Mesenchymal stem cell (in vitro differentiated cells and primary cell): ENCODE results near the gene FGFBP1.
A peak's percentile ranks its signal among the peaks of the same experiment; 100 is the strongest.

Experiments used
- DNase-seq: peaks from one replicate; pipeline ENCODE4 v3.0.0-alpha.2; 2013
- H2AFZ ChIP-seq: one replicate; pipeline ENCODE4 v1.6.1; 2013; ENCODE audit warnings: low read depth, mild to moderate bottlenecking, control low read depth, inconsistent platforms, low read length, moderate library complexity
- H2AK5ac ChIP-seq: 2 replicates; pipeline ENCODE4 v1.6.1; 2013; ENCODE audit warnings: low read length, moderate library complexity, mild to moderate bottlenecking, inconsistent platforms; ENCODE audit not compliant: severe bottlenecking
- H2BK120ac ChIP-seq: one replicate; pipeline ENCODE4 v1.6.1; 2013; ENCODE audit warnings: low read depth, mild to moderate bottlenecking, inconsistent platforms, low read length, moderate library complexity
- H2BK12ac ChIP-seq, 2 experiments: one replicate each; pipeline ENCODE4 v1.6.1; 2013; ENCODE audit warnings: inconsistent platforms in 2 of 2, low read length in 2 of 2, mild to moderate bottlenecking in 2 of 2, moderate library complexity in 2 of 2, control low read depth in 1 of 2
- H2BK15ac ChIP-seq: one replicate; pipeline ENCODE4 v1.6.1; 2013; ENCODE audit warnings: mild to moderate bottlenecking, low read depth, inconsistent platforms; ENCODE audit not compliant: poor library complexity, severe bottlenecking
- H2BK5ac ChIP-seq: 2 replicates; pipeline ENCODE4 v1.6.1; 2013; ENCODE audit warnings: low read depth, mild to moderate bottlenecking, low read length, control low read depth, inconsistent platforms; ENCODE audit not compliant: poor library complexity, severe bottlenecking
- H3K14ac ChIP-seq, 2 experiments: one replicate each; pipeline ENCODE4 v1.6.1; 2013; ENCODE audit warnings: inconsistent platforms in 2 of 2, low read length in 2 of 2, control low read depth in 1 of 2, mild to moderate bottlenecking in 1 of 2, moderate library complexity in 1 of 2
- H3K18ac ChIP-seq, 2 experiments: one replicate each; pipeline ENCODE4 v1.6.1; 2013; ENCODE audit warnings: inconsistent platforms in 2 of 2, low read length in 2 of 2, control low read depth in 1 of 2, low read depth in 1 of 2, mild to moderate bottlenecking in 1 of 2
- H3K23ac ChIP-seq, 2 experiments: one replicate each; pipeline ENCODE4 v1.6.1; 2013; ENCODE audit warnings: inconsistent platforms in 2 of 2, low read length in 2 of 2, mild to moderate bottlenecking in 2 of 2, moderate library complexity in 2 of 2, control low read depth in 1 of 2
- H3K27ac ChIP-seq: 2 replicates; pipeline ENCODE4 v1.5.1; 2013; ENCODE audit warnings: mild to moderate bottlenecking, moderate library complexity, low read length, control low read depth, inconsistent platforms; ENCODE audit not compliant: poor library complexity, severe bottlenecking
- H3K27me3 ChIP-seq, 2 experiments: 2 replicates each; pipeline versions ENCODE4 v1.6.1 to v1.7.0; 2013; ENCODE audit warnings: low read length in 2 of 2, mild to moderate bottlenecking in 2 of 2, moderate library complexity in 2 of 2, control low read depth in 1 of 2, inconsistent platforms in 1 of 2; ENCODE audit not compliant: control insufficient read depth in 1 of 2, insufficient read depth in 1 of 2
- H3K36me3 ChIP-seq, 2 experiments: 2 replicates each; pipeline versions ENCODE4 v1.6.1 to v1.7.0; 2013; ENCODE audit warnings: low read length in 2 of 2, control low read depth in 1 of 2, inconsistent platforms in 1 of 2, low read depth in 1 of 2, mild to moderate bottlenecking in 1 of 2; ENCODE audit not compliant: insufficient read depth in 2 of 2, control insufficient read depth in 1 of 2
- H3K4ac ChIP-seq, 2 experiments: one replicate each; pipeline ENCODE4 v1.6.1; 2013; ENCODE audit warnings: inconsistent platforms in 2 of 2, low read length in 2 of 2, mild to moderate bottlenecking in 2 of 2, moderate library complexity in 2 of 2, control low read depth in 1 of 2, low read depth in 1 of 2
- H3K4me1 ChIP-seq: 2 replicates; pipeline ENCODE4 v1.6.1; 2013; ENCODE audit warnings: low read depth, low read length, control low read depth; ENCODE audit not compliant: control insufficient read depth, insufficient read depth
- H3K4me2 ChIP-seq: 2 replicates; pipeline ENCODE4 v1.6.1; 2013; ENCODE audit warnings: low read length, mild to moderate bottlenecking, inconsistent platforms; ENCODE audit not compliant: poor library complexity, severe bottlenecking
- H3K4me3 ChIP-seq, 2 experiments: 2 replicates each; pipeline versions ENCODE4 v1.5.1 to v1.7.0; 2013; ENCODE audit warnings: low read length in 2 of 2, mild to moderate bottlenecking in 2 of 2, control low read depth in 1 of 2, low read depth in 1 of 2; ENCODE audit not compliant: insufficient read depth in 1 of 2
- H3K79me1 ChIP-seq: replicated peaks from 2 replicates; pipeline ENCODE4 v1.6.1; 2013; ENCODE audit warnings: mild to moderate bottlenecking, control low read depth, low read length, inconsistent platforms; ENCODE audit not compliant: poor library complexity, severe bottlenecking
- H3K9ac ChIP-seq: 2 replicates; pipeline ENCODE4 v1.7.0; 2013; ENCODE audit warnings: mild to moderate bottlenecking, low read length, moderate library complexity
- H3K9me3 ChIP-seq: 2 replicates; pipeline ENCODE4 v1.7.0; 2013; ENCODE audit warnings: mild to moderate bottlenecking, low read length; ENCODE audit not compliant: control insufficient read depth
- H4K8ac ChIP-seq: one replicate; pipeline ENCODE4 v1.6.1; 2013; ENCODE audit warnings: inconsistent platforms, mild to moderate bottlenecking, low read length, moderate library complexity
- H4K91ac ChIP-seq: one replicate; pipeline ENCODE4 v1.6.1; 2013; ENCODE audit warnings: mild to moderate bottlenecking, low read length, inconsistent platforms
- WGBS: methylation state at CpG from one replicate; pipeline ENCODE4 v1.1.7; 2013; ENCODE audit warnings: mixed read lengths; 5-methylcytosine and 5-hydroxymethylcytosine counted together

The FGFBP1 gene

DNA sequence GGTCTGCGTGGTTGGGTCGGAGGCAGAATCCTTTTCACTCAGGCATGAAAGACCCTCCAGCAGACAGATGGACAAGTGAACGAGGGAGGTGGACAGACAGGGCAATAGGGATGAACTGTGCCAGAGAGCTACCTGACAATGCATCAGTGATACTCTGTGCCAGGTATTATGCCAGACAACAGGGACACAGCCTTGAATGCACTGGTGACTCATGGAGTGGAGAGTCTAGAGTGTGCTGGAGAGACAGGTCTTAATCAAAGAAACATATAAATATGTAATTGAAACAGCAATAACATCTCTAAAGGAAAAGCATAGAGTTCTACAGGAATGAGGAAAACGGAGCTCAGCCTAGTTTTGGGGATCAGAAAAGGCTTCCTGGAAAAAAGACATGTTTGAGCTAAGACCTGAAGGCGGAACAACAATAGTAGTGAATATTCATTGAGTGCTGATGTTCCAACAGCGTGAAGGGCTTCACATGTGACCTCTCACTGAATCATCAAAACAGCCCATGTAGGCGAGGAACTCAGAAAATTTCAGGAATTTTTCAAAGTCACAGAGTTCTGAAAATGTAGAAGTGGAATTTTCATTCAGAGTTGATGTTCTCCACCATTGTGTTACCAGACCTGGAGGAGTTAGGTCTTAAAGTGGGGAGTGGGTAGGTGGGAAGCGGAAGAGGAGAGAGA lies 44.4 kb upstream of the FGFBP1 start:
- Histone ChIP-seq H3K9ac (no peak overlapping the region), H2BK120ac (no peak overlapping the region), H2BK5ac (no peak overlapping the region), H3K4me3 (no peak overlapping the region), H2AFZ (no peak overlapping the region), H4K8ac (no peak overlapping the region), H3K27me3 (peaks cover 0 to 3% of the 10 kb centered on the region in 2 experiments), H3K23ac (no peak overlapping the region), H3K79me1 (no peaks in the 10 kb centered on the region), H3K4me2 (no peak overlapping the region), H2AK5ac (no peak overlapping the region), H3K9me3 (no peaks in the 10 kb centered on the region), H3K14ac (no peak overlapping the region), H3K27ac (peak overlapping the region; percentile 51), H4K91ac (no peak overlapping the region), H2BK12ac (no peak overlapping the region), H3K4me1 (peaks cover 8% of the 10 kb centered on the region), H3K18ac (no peak overlapping the region), H3K4ac (no peak overlapping the region), H3K36me3 (peaks cover 0 to 14% of the 10 kb centered on the region in 2 experiments), H2BK15ac (no peak overlapping the region)
- 80% methylated on average over 8 of the region's 8 CpGs for WGBS
- peak; percentile 8 for DNase-seq

DNA sequence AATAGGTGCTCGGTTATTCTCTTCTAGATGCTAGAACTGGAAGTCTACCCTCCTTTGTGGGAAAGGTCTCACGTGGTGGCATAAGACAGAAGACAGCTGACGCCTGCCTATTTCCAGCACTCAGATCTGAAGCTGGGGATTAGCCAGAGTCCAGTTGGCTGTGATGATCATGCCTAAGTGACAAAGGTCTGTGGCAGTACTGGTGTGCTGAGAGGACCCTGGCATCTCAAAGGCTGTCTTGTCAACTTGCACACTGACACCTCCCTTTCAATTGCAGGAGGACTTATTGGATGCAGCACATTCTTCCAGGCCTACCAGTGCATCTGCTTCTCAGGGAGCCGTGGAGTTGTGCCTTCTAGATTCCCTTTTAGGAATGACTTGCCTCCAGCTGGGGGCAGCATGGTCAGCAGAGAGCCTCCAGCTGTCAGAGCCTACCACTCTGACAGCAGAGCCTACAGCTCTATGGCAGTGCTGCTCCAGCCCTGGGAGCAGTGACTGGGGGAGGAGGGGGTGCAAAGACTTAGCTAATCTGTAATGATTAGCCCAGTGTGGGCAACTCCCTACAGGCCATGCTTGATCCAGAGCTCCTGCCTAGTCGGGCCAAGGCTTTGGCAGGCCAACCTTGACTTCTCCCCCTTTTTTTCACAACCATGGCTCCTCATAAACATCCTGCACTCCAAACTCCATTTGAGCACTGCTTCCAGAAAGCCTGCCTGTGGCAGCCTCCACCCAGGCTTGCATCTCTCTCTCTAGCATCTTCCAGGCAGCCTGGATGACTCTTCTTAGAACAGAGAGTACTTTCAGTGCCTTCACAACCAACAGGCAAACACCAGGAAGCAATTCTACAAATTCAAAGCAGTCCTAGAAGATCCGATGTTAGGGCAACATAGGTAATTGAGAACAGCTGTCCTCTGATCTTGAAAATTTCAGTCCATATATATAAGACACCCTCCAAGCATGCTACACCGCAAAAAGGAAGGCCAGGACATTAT lies 38.2 kb upstream of the FGFBP1 start:
- Histone ChIP-seq H2BK15ac (no peak overlapping the region), H3K14ac (no peak overlapping the region), H2AK5ac (no peak overlapping the region), H3K18ac (no peak overlapping the region), H4K91ac (no peak overlapping the region), H3K23ac (no peak overlapping the region), H3K9me3 (no peaks in the 10 kb centered on the region), H3K4ac (no peak overlapping the region), H4K8ac (no peak overlapping the region), H3K79me1 (no peaks in the 10 kb centered on the region), H3K4me1 (no peaks in the 10 kb centered on the region), H3K27me3 (peaks cover 0 to 19% of the 10 kb centered on the region in 2 experiments), H3K9ac (no peak overlapping the region), H3K36me3 (peaks cover 0 to 8% of the 10 kb centered on the region in 2 experiments), H3K4me3 (no peak overlapping the region), H3K27ac (no peak overlapping the region), H3K4me2 (no peak overlapping the region), H2BK120ac (no peak overlapping the region), H2AFZ (no peak overlapping the region), H2BK12ac (no peak overlapping the region), H2BK5ac (no peak overlapping the region)
- DNase-seq, result no peak
- 80% methylated on average over 7 of the region's 7 CpGs for WGBS

DNA sequence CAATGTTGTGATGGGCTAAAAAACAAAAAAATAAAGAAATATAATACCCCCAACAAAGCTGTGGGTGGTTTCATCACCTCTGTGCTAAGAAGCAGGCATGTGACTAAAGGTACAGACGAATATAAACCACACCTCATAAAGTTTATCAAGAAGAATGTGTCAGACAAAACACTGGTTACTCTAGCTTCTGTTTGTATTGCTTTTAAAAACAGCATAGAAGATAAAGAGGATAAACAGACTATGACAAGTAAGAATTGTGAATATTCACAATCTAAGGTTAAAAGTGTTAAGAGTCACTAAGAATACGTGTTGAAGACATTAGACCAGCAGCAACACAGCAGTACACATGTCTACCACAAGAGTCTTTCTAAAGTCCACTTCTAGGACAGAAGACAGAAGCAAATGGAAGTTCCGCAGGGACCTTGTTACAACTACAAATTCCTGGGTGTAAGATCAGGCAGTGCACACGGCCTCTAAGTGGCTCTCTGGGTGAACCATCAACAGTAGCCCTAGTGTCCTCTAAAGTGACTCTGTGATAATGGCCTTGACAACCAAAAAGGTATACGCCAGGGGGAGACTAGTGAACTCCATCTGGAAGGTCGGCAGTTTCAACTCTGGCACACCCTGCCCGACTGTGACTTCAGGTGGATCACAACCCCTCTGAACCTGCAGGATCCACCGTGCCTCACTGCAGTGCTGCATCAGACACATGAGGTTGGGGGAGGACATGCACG lies 32.7 kb upstream of the FGFBP1 start:
- Histone ChIP-seq H2AFZ (no peak overlapping the region), H2AK5ac (no peak overlapping the region), H3K79me1 (no peaks in the 10 kb centered on the region), H3K9me3 (peaks cover 3% of the 10 kb centered on the region), H2BK5ac (no peak overlapping the region), H2BK15ac (no peak overlapping the region), H3K14ac (no peak overlapping the region), H3K4me1 (no peaks in the 10 kb centered on the region), H3K23ac (no peak overlapping the region), H3K36me3 (no peaks in the 10 kb centered on the region), H3K9ac (no peak overlapping the region), H3K4me2 (no peak overlapping the region), H3K4me3 (no peak overlapping the region), H3K4ac (no peak overlapping the region), H3K27ac (no peak overlapping the region), H2BK120ac (no peak overlapping the region), H4K8ac (no peak overlapping the region), H4K91ac (no peak overlapping the region), H3K27me3 (peaks cover 0 to 19% of the 10 kb centered on the region in 2 experiments), H3K18ac (no peak overlapping the region), H2BK12ac (no peak overlapping the region)
- no peak for DNase-seq
- WGBS, result 90% methylated on average over 9 of the region's 9 CpGs
